GM12874 (cell line): ENCODE data around the gene WASL.

Experiments used
- TF ChIP-seq, protein P1 (sequence below): IDR thresholded peaks from 2 replicates; pipeline ENCODE4 v1.5.1; 2011; ENCODE audit warnings: low read depth, mild to moderate bottlenecking, control low read depth, low read length, moderate library complexity; ENCODE audit not compliant: insufficient read depth

Gene WASL

GRCh38 chr7:123645516-123645915 is 103.3 kb downstream of the WASL start:
- TF ChIP-seq, protein P1, sequence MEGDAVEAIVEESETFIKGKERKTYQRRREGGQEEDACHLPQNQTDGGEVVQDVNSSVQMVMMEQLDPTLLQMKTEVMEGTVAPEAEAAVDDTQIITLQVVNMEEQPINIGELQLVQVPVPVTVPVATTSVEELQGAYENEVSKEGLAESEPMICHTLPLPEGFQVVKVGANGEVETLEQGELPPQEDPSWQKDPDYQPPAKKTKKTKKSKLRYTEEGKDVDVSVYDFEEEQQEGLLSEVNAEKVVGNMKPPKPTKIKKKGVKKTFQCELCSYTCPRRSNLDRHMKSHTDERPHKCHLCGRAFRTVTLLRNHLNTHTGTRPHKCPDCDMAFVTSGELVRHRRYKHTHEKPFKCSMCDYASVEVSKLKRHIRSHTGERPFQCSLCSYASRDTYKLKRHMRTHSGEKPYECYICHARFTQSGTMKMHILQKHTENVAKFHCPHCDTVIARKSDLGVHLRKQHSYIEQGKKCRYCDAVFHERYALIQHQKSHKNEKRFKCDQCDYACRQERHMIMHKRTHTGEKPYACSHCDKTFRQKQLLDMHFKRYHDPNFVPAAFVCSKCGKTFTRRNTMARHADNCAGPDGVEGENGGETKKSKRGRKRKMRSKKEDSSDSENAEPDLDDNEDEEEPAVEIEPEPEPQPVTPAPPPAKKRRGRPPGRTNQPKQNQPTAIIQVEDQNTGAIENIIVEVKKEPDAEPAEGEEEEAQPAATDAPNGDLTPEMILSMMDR, result no peak

DNA sequence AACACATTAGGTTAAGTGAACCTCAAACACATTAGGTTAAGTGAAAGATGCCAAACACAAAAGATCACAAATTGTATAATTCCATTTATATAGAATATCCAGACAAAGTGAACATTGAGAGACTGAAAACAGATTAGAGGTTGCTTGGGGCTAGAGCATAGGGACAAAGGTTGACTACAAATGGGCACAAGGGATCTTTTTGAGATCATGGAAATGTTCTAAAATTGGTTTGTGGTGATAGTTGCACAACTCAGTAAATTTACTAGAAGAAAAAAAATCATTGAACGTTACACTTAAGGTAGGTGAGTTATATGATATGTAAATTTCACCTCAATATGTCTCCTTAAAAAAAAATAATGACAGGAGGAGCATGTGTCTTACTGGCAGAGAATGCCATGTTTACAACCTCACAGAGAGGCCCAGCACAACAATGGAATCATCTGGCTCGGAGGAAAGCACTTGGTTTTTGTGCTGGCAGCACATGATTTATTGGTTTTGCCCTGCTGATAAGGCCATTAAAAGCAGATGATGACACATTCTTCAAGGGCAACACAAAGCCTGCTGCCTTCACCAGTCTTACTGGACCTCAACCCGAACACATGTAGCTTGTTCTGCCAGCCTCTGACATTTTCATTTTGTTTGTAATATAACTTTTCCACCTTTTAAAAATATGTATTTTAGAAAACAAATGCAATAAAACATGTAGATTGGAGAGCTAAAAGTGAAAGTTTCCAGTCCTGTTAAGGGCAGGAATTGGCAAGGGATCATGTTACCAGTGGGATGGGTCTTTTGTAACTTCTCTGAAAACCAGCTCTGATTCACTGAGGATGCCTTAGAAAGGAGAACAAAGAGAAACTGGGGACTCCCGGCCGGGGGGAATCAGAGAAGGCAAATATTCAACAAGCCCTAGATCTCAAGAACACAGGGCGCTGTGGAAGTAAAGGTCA is 105.0 kb downstream of the WASL start:
- TF ChIP-seq, protein P1, result no peak

DNA sequence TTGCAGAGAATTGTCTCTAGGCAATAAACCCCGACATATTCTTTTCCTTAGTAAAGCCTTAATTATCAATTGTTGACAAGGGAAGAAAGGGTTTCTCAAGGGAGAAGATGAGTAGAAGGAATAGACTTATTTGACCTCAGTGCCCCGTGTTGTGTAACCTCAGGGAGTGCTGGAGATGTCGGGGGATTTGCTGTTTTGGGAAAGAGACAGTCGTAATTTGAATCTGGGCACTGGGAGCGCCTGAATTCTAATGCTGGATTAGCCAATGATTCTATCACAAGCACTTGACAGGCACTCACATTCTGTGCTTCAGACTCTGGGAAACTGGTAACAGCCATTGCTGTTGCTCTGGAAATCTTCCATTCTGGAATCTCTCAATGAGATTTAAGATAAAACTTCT is 106.9 kb downstream of the WASL start:
- TF ChIP-seq, protein P1, result no peak

GRCh38 chr7:123640583-123640982 is 108.2 kb downstream of the WASL start:
- TF ChIP-seq, protein P1, result no peak

- TF ChIP-seq, protein P1, result no peak
Measured at GRCh38 chr7:123639631-123640030, 109.2 kb downstream of the WASL start.

DNA sequence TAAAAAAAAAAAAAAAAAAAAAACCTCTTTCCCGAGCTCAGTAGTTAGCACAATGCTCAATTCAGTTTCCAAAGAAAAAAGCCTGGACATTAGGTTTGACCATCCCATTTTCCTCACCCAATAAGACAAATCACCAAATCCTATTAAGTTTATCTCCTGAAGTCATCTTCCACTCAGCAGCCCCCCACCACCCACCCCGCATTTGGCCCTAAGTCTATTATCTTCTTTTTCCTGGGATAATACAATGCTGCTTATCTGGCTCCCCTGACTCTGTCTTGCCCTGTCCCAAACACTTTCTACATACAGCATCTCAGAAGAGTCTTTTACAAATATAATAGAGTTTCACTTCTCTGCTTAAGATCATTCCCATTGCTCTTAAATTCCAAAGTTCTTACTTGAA is 110.9 kb downstream of the WASL start:
- TF ChIP-seq, protein P1, result no peak

DNA sequence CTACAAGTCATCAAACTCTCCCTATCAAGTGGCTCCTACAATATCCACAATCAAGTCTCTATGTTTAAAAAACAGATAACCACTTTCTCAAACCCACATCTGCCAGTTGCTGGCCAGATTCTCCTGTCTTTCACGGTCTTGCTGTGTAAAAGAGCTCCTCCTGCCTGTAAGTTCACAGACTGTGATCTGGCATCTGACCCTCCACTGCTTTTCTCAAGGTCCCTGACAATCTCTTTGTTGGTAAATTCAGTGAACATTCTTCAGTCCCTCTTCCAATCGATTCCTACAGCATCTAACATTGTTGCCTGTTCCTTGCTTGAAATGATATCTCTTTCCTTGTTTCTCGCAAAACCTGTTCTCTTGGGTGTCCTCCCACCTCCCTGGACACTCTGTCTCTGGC is 111.6 kb downstream of the WASL start:
- TF ChIP-seq, protein P1, result no peak
